ENCODE data around the gene STMP1. TPM values are rescaled to one million over a fixed set of nuclear protein-coding genes. Genes with fewer than 3 reads are reported as not detected.

STMP1 gene
- total and polyA plus RNA-seq, 2 of the 13 experiments (the other 11 are each of a cell fraction or from before 2014, with no cell fraction given): 7.2 to 16.2 TPM

GRCh38 chr7:135662373-135663114 is at the start of gene STMP1 (continued):
- TF ChIP-seq ZNF407 (CRISPR knock-in tag; IDR thresholded peaks at IDR 0.05; ENCODE audit: not compliant biosample characterization) (peak; percentile 91), ZBTB2 (CRISPR knock-in tag; IDR thresholded peaks at IDR 0.05; ENCODE audit: low read depth) (peak; percentile 70; the same call in 1 of the 2 replicates), BRCA1 (CRISPR knock-in tag; IDR thresholded peaks at IDR 0.05) (peak; percentile 91; the same call in 1 of the 2 replicates), ZNF382 (CRISPR knock-in tag; IDR thresholded peaks at IDR 0.05; ENCODE audit: borderline replicate concordance) (no peak), ZGPAT (CRISPR knock-in tag; IDR thresholded peaks at IDR 0.05) (peak; percentile 91; the same call in 1 of the 2 replicates), ZNF646 (CRISPR knock-in tag; IDR thresholded peaks at IDR 0.05) (no peak; the same call in 1 of the 2 replicates), SMAD3 (CRISPR knock-in tag; IDR thresholded peaks at IDR 0.05) (peak; percentile 23; the same call in 1 of the 2 replicates), ZNF530 (CRISPR knock-in tag; IDR thresholded peaks at IDR 0.05; ENCODE audit: low read depth) (no peak), REL (CRISPR knock-in tag; conservative IDR thresholded peaks at IDR 0.05) (peak; percentile 70)

All from HepG2 (cell line).